ENCODE results near the gene AP3D1.
"Not testable (repeated sequence)": the region's sequence is repeated elsewhere in the genome, so short reads cannot be mapped to it uniquely, and the experiment has no call there.

DNA sequence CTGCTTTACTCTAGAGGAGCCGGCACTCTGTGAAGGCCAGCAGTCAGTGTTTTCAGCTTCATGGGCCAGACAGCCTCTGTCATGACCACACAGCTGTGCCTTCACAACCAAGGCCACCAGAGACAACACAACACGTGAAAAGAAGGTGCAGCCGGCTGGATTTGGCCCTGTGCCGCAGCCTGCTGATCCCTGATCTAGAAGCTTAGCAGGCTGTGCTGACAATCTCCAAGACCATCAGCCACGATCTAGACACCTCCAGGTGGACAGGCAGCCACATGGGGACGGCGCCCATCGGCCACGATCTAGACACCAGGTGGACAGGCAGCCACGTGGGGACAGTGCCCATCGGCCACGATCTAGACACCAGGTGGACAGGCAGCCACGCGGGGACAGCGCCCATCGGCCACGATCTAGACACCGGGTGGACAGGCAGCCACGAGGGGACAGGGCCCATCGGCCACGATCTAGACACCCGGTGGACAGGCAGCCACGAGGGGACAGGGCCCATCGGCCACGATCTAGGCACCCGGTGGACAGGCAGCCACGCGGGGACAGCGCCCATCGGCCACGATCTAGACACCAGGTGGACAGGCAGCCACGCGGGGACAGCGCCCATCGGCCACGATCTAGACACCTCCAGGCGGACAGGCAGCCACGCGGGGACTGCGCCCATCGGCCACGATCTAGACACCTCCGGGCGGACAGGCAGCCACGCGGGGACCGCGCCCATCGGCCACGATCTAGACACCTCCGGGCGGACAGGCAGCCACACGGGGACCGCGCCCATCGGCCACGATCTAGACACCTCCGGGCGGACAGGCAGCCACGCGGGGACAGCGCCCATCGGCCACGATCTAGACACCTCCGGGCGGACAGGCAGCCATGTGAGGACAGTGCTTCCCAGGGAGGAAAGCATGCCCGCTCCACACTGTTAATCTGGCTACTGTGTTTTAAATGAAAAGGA, 20.1 kb downstream of the AP3D1 start:
- TF ChIP-seq, protein P1, sequence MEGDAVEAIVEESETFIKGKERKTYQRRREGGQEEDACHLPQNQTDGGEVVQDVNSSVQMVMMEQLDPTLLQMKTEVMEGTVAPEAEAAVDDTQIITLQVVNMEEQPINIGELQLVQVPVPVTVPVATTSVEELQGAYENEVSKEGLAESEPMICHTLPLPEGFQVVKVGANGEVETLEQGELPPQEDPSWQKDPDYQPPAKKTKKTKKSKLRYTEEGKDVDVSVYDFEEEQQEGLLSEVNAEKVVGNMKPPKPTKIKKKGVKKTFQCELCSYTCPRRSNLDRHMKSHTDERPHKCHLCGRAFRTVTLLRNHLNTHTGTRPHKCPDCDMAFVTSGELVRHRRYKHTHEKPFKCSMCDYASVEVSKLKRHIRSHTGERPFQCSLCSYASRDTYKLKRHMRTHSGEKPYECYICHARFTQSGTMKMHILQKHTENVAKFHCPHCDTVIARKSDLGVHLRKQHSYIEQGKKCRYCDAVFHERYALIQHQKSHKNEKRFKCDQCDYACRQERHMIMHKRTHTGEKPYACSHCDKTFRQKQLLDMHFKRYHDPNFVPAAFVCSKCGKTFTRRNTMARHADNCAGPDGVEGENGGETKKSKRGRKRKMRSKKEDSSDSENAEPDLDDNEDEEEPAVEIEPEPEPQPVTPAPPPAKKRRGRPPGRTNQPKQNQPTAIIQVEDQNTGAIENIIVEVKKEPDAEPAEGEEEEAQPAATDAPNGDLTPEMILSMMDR (IDR thresholded peaks at IDR 0.05) = not testable (repeated sequence)
- TF ChIP-seq POLR2A (IDR thresholded peaks at IDR 0.05) = not testable (repeated sequence)
